ENCODE measurements around the gene UNC13C.

DNA sequence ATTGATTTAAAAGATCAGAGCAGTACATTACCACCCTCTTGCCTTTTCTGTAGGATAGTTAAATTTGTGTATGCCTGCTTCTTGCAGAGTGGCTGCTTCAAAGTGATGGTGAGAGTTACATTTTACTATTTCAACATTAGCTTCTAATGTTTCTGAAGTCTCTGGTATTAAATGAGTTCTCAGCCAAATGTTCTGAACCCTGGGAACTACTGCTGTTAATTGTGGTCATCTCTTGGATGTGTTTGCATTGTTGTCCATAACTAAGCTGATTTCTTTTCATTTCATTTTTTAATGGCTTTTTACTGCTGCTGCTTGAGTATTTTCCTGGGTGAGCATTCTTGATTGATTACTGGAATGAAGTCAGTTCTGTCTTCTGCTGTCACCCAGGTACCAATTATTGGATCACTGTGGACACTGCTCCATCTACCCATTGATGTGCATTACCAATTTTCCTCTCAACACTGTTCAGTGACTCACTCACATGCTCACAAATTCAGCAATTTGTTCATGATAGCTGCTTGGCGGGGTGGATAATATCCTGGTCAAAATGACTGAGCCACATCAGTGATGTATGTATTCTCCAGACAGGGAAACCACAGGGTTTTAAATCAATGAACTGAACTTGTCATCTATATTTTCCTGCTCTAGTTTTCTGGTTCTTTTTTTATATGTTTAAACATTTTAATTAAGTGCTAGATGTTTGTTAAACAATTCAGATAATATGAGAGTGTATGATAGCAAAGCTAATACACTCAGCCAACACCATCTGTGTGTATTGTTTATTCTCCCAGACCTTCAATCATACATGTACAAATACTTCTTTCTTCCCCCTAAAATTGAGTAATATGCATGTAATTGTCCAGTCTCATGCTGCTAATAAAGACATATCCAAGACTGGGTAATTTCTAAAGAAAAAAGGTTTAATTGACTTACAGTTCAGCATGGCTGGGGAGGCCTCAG is 630.9 kb downstream of the UNC13C start:
- TF ChIP-seq POLR2AphosphoS5 (IDR thresholded peaks at IDR 0.05; ENCODE audit: insufficient read depth in 1 of 2, low read depth in 1 of 2), result no peak
- TF ChIP-seq CTCF (IDR thresholded peaks at IDR 0.05), result no peak
- TF ChIP-seq POLR2A (IDR thresholded peaks at IDR 0.05), result no peak

All from vagina (tissue), 2 donors.